Gastrocnemius medialis (tissue), 4 donors: ENCODE results near the gene CTIF.

Experiments used
- CTCF ChIP-seq, 5 experiments: fragments of 450-650 bp in 3 of 5; fragments of 200-600 bp in 2 of 5; sonication (generic) in 2 of 5; IDR thresholded peaks in 4 of 5; conservative IDR thresholded peaks in 1 of 5; 1 replicate in 4 of 5; 2 replicates in 1 of 5; pipeline ENCODE4 v1.5.1; 2016 to 2019; ENCODE audit warnings: antibody characterized with exemption in 5 of 5, mild to moderate bottlenecking in 3 of 5, moderate library complexity in 3 of 5
- POLR2A ChIP-seq, 2 donors: fragments of 450-650 bp; IDR thresholded peaks; one replicate each; pipeline ENCODE4 v1.6.1; 2017; ENCODE audit warnings: antibody characterized with exemption in 2 of 2, mild to moderate bottlenecking in 2 of 2, moderate library complexity in 2 of 2

GRCh38 chr18:48693006-48693405 is 154.2 kb downstream of the CTIF start:
- TF ChIP-seq CTCF (IDR thresholded peaks at IDR 0.05 in 4 of 5, conservative IDR thresholded peaks at IDR 0.05 in 1 of 5) (no peak), POLR2A (IDR thresholded peaks at IDR 0.05) (no peak)
